NCI-H187 (cell line): ENCODE data around the gene MUC4.
"Not testable (repeated sequence)": the region's sequence is repeated elsewhere in the genome, so short reads cannot be mapped to it uniquely, and the experiment has no call there.

Source experiments
- DNase-seq, 2 experiments: peaks; one replicate each; lab custom pipeline; 2025; lab: John Stamatoyannopoulos, UW

Gene MUC4

GRCh38 chr3:195813916-195814640 is 2.3 kb upstream of the MUC4 start:
- DNase-seq, result no peak

- no peak for DNase-seq
These were observed 637 bp upstream of the MUC4 start for GRCh38 chr3:195812366-195812765.

DNA sequence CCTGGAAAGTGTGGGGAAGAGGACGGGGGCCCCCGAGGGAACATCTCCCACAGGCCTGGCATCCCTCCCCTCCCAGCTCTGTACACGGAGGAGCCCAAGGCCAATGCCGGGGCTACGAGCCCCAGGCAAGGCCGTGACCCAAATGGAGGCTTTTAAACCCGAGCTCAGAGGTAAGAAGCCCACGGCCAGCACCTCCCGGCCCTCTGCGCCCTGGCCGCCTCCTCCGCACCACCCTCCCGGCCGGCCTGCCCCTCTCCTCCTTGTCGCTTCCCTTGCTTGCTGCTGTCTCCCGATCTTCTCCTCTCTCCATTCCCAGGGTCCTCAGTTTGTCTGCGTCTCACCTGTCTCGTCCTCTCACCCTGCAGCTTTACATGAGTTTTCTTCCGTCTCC is 1.3 kb downstream of the MUC4 start:
- no peak for DNase-seq

GRCh38 chr3:195809796-195810454 is 1.8 kb downstream of the MUC4 start:
- no peak for DNase-seq

GRCh38 chr3:195809291-195809785 is 2.4 kb downstream of the MUC4 start:
- DNase-seq, result peak in 1 of 2 experiments; percentile 28

- DNase-seq, result no peak
These were observed 2.9 kb downstream of the MUC4 start for GRCh38 chr3:195808741-195809290.

- peak; percentile 81 to 83 for DNase-seq
These were observed 4.0 kb downstream of the MUC4 start for GRCh38 chr3:195807681-195808121.

DNA sequence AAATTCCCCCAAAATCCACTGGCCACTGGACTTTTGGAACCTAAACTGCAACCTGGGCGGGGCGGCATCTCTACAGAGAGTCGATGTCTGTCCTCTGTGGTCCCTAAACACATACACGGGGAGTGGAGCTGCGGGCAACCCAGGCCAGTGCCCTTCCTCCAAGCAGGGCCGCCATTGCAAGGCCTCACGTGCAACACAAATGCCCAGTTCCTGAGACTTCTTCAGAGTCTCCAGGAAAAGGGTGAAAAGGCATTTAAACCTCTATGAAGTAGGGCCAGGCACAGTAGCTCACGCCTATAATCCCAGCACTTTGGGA is 4.9 kb downstream of the MUC4 start:
- DNase-seq, result no peak

DNA sequence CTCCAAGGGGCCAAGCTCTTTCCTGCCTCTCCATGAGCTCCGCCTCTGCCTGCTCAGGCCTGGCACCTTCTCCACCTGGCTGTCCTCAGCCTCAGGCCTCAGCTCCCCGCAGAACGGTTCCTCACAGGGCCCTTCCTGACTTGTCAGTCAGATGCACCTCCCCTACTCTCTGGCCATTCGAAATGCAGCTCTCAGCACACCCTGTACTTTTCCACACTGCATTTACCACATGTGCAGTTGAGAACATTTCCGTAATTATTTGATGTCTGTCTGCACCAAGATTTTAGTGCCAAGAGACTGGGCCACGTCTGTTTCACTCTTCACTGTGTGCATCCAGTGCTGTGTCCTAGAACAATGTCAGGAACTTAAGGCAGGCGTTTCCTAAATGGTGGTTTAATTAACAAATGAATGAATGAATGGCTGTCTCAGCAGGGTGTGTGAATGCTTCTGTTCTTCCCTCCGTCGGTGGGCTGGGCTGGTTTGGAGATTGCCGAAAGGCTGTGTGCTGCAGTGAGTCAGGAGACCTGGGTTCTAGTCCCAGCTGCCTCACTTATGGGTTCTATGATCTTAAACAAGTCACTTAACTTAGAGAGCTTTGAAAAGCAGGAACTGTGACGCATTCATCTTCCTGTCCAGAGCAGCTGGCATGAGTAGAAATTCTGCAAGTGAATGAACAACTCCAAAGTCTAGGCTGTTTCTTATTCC is 5.4 kb downstream of the MUC4 start:
- DNase-seq, result peak; percentile 41 to 67

GRCh38 chr3:195805588-195805987 is 6.1 kb downstream of the MUC4 start:
- DNase-seq, result not testable (repeated sequence)

DNA sequence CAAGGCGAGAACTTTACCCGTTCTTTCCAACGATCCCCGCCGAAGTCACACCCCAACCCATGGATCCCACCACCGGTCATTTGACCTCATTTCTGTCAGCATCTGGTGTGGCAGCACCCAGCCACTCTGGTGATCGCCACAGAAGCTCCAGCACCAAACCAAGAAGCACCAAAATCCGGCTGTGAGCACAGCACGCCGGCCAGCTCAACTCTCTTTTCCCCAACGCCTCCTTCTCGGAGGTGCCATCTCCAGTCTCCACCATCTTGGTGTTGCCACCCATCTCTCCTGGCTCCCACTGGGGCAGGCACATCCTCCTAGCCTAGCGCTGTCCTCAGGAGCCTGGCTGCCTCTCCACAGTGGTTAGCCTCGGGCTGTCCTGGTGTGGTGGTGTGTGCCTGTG is 6.5 kb downstream of the MUC4 start:
- DNase-seq, result no peak

- peak; percentile 44 to 46 for DNase-seq
These were observed 8.3 kb downstream of the MUC4 start for GRCh38 chr3:195803289-195803908.

DNA sequence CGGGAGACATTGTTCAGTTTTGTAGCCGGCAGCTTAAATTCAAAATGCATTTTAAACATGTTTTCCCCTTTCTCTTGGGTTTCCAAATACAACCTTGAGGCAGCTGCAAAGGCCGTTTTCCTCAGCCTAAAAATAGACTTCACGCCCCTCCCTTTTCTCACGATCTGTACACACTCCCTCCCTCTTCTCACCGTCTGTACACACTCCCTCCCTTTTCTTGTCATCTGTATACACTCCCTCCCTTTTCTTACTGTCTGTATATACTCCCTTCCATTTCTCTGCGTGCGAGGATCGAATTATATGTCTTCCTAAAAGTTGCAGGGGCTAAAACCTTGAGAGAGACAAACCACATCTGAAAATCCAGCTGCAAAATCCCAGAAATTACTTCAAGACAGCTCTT is 8.9 kb downstream of the MUC4 start:
- DNase-seq, result peak; percentile 40 to 46

GRCh38 chr3:195802261-195802701 is 9.4 kb downstream of the MUC4 start:
- DNase-seq, result peak in 1 of 2 experiments; percentile 40

DNA sequence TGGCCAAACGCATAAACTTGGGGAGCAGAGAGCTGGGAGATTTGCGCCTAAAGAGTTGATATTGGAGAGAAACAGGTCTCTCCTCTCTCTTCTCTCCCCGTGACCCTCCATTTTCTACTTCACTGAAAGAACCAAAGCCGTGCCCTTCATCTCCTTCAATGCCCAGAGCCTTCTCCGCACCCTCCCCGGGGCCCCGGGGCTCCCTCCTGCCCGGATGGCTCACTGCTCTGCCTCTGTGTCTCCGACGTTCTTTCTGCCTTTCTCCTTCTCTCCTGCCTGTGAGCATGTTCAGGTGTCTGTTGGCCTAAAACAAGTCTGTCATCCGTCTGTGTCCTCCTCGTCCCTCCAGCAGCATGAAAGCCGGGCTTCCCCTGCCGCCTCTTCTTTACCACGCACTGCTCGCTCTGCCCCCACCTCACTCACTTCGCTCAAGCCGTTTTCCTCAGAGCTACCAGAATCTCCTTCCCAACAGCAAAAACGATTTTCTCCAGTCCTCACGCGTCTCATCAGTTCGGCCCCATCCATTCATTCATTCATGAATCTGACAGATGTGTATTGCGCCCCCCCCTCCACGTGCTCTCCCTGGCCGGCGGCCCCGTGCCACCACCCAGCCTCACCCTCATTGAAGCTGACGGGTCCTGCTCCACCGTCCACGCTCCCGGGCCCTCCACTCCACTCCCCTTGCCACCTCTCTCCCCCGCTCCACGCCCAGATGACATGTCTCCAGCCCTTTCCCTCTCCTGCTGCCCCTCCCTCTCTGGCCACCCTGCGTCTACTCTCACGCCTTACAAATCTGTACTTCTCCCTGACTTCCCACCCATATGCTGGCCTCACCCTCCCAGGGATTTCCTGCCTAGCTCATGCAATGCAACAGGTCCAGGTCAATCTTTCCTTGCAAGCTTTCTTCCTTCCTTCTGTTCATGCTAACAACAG is 10.2 kb downstream of the MUC4 start:
- peak in 1 of 2 experiments; percentile 20 for DNase-seq

GRCh38 chr3:195800240-195800639 is 11.5 kb downstream of the MUC4 start:
- no peak for DNase-seq

GRCh38 chr3:195796795-195797194 is 14.9 kb downstream of the MUC4 start:
- no peak for DNase-seq

GRCh38 chr3:195794708-195795107 is 17.0 kb downstream of the MUC4 start:
- DNase-seq, result no peak

GRCh38 chr3:195792621-195793020 is 19.1 kb downstream of the MUC4 start:
- not testable (repeated sequence) for DNase-seq

- DNase-seq, result no peak
These were observed 20.8 kb downstream of the MUC4 start for GRCh38 chr3:195790901-195791300.
